ENCODE results near the gene OLFM2.
"Not testable (repeated sequence)": the region's sequence is repeated elsewhere in the genome, so short reads cannot be mapped to it uniquely, and the experiment has no call there.

OLFM2 gene

DNA sequence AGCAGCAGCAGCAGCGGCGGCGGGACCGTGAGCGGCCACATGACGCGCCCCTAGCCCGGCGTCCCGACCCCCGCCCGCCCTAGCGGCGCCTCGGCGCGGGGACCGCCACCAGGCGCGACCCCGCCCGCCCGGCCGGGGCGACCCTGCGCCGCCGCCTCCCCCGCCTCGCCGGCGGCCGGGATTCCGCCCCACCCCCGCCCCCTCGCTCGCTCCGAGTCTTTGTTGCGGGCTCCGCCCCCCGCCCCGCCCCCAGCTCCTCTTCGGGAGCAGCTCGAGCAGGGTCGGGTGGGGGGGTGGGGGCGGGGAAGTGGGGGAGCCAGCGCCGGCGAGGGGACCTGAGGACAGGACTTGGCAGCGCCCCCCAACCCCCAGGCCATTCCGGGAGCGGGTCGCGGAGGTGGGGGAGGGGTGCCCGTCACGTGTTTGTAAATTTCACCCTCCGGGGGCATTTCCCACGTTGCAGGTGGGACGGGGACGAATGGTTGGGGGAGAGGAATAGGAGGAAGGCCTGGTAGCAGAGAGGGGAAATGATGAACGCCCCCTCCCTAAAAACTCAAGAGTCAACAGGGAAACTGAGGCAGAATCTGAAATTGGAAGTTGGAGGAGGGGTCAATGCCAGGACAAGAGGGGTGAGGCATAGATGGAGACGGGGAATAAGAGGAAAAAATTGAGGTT, at the start of gene OLFM2:
OLFM2 (minus strand) TSS at position 190 of the 675 bp plus-strand sequence; CDS start at position 41, 149 bp downstream.
- DNase-seq = peak; percentile 57

DNA sequence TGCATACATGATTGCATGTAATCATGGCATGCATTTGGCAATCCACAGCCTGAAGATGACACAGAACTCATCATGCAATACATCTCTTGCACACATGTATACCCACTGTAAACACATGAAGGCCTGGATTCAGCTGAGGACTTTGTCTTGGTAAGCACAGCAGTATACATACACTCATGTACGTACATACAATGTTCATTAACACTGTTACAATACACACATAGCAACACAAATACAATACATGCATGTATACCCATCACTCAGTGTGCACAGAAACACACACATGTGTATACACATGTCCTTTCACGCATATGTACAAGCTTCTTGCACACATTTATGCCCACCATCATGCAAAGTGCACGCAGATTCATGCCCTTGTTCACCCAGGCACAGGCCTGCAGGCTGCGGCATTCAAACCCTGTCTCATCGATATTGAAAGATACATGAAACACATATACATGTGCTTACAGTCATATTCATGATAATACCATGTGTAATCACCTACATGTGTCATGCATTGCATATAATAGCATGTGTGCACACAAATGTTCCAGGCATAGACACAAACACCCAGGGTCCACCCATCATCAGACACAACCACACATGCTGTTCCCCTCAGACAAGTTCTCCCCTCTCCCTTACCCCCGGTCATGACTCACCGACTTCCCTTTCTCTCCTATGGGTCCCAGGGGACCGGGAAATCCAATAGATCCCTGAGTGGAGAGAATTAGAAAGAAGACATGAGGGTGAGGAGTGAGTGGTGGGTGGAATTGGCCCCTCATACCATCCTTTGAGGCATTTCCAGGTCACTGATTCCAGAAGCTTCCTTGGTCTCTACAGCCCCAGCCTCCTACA, 45.3 kb upstream of the OLFM2 start:
- DNase-seq = no peak

DNA sequence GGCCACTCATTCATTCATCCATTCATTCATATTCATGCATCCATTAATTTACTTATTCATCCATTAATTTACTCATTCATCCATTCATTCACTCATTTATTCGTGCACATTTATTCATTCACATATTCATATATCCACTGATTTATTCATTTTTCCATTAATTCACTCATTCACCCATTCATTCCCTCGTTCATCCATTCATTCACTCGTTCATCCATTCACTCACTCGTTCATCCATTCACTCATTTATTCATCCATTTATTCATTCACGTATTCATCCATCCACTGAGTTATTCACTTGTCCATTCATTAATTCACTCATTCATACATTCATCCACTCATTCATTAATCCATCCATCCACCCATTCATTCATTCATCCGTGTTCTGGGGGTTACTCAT, 35.8 kb upstream of the OLFM2 start:
- DNase-seq = no peak

DNA sequence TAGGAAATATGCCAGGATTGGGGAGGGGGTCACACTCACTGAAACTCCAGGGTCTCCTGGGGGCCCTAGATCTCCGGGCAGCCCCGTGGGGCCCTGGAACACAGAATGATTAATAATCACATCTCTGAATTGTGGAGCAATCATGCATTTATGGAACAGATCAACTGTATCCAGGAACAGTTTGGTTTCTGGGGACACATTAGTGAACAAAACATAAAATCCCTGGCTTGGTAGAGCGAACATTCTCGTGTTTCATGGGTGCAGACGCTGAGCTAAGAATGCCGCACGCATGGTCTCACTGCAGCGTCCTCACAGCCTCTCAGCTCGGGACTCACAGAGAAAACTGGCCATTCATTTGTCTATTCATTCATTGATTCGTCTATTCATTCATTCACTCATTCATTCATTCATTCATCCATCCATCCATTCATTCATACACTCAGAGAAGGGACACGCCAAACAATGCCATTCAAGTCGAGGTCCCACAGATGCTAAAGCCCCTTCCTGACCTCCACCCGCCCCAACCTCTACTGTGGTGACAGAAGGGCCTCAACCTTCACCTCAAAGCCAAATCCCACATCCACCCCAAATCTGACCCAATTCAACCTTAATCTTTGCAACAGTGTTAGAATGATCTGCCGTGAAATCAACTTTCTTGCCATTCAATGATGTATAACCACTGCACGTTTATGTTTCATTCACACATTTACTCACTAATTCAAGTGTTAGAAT, 35.0 kb upstream of the OLFM2 start:
- no peak for DNase-seq

DNA sequence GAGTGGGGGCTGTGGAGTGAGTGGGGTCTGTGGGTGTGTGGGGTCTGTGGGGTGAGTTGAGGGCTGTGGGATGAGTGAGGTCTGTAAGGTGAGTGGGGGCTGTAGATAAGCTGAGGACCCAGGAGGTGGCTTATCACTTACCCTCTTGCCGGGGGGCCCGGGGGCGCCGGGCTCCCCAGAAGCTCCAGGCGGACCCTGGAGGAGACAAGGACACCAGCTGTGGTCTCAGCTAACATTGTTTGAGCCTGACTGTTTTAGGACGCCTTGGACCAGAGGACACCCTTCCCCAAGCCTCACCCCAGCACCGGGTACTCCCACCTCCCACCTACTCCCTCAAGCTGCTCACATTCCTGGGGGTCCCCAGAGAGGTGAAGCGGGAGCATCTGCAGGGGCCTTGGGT, 34.2 kb upstream of the OLFM2 start:
- DNase-seq = no peak

DNA sequence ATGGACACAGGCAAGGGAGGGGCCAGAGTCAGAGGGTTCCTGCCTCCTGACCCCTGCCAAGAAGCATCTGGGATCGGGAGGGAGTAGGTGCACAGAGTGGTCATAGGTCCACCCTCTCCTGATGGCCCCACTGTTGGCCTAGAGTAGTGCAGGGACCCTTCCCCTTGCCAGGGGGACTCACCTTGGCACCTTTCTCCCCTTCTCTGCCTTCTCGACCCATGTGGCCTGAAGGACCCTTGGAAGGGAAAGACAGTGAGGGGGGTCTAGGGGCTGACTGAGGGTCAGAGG, 33.3 kb upstream of the OLFM2 start:
- DNase-seq = no peak

DNA sequence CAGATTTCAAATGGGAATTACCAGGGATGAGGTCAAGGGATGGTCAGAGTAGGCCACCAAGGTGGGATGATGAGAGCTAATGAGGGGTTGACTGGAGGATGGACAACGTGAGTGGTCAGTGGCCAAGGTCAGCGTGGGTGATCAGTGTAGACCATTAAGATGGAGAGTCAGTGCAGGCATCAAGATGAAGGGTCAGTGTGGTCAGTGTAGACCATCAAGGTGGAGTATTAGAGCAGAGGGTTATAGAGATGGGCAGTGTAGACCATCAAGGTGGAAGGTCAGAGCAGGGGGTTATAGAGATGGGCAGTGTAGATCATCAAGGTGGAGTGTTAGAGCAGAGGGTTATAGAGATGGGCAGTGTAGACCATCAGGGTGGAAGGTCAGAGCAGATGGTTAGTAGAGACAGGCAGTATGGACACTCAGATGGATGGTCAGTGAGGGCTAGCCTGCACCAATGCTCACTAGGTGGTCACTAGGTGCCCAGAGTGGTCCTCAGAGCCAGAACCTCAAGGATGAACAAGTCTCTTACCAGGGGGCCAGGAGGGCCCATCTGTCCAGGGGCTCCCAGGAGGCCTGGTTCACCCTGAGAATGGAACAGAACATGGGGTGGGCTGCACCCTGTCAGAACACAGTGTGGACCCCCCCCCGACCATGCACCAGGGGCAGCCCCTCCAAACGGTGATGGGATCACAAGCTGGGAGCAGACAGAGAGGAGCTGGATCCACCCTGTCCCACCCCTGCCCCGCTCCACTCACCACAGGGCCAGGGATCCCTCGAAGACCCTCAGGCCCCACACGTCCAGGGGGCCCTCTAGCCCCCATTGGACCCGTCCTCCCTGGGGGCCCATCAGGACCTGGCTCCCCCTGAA, 32.7 kb upstream of the OLFM2 start:
- DNase-seq = no peak

DNA sequence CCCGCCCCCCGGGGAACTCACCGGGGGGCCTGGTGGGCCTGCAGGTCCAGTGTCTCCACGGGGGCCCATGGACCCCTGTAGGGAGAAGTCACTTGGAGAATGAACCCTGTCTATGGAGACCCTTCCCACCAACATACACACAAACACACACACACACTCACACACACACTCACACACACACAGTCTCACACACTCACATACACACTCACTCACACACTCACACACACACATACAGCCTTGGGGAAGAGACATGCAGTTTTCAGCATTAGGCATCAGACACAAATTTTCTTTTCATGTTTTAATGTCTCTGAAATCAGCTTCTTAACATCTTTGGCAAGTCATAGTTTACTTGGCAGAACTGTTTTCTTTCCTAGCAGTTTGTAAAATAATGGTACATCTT, 31.0 kb upstream of the OLFM2 start:
- DNase-seq = no peak

DNA sequence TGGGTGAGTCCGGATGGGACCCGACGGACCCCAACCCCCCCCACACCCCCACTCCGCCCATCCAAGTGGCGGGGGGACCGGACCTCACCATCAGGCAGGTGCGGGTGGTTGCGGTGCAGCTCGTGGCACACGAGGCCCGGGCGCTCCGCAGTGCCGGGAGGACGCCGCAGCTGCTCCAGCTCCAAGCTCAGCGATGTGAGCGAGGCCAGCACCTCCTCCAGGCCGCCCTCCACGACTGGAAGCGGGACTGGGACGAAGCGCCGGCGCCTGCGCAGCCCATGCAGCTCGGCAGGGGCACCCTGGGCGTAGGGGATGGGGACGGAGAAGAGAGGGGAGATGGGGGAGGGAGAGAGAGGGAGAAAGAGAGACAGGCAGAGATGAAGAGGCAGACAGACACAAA, 30.1 kb upstream of the OLFM2 start:
- no peak for DNase-seq

DNA sequence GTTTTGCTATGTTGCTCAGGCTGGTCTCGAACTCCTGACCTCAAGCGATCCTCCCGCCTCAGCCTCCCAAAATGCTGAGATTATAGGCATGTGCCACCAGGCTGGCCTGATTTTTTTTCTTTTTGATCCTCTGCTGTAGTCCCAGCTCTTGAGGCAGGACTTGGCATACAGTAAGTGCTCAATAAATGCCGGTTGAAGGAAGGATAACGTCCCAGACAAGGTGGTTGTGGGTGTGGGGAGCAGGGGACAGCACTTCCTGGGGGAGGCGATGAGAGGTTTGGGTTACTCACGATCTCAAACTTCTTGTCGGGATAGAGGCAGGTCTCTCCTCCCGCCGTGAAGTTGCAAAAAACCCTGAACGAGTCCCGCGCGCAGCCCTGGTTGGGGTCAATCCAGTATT, 29.7 kb upstream of the OLFM2 start:
- DNase-seq = no peak

DNA sequence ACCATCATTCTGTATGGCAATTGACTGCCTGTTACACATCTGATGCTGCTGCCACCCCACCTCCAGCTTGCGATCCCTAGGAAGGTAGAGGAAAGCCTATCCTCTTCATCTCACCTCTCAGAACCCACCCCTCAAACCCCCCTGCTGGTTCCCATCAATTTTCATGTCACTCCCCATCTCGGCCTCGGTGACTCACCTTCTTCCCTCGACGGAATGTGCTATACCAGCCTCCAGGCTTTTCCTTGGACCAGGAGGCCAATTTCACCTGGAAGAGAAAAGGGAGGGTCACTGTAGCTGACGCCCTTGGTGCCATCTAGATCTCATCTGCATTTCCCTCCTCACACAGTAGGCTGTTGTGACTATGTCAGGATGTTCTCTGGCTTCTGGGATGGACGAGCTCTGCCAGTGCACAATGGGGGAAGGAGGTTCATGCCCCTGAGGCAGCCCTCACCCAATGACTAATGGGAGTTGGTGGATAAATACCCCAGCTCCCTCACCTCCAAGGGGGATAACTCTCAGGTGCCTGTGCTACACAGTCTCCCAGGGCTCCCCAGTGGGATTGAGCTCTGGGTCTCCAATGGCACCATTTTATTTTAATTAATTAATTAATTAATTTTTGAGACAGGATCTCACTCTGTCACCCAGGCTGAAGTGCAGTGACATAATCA, 26.4 kb upstream of the OLFM2 start:
- DNase-seq = no peak

DNA sequence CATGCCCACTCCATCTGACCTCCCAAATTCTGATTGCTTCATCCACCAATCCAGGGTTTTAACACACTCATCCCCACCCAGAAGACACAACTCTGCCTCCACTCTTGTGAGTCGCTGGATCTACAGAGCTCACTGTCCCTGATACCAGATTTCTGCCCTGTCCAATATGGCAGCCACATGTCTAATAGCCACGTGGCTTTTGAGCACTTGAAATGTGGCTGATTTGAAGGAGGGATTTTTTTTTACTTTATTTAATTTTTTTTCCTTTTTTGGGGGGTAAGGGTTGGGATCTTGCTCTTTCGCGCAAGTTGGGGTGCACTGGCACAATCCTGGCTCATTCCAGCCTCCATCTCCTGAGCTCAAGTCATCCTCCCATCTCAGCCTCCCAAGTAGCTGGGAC, 24.8 kb upstream of the OLFM2 start:
- no peak for DNase-seq

DNA sequence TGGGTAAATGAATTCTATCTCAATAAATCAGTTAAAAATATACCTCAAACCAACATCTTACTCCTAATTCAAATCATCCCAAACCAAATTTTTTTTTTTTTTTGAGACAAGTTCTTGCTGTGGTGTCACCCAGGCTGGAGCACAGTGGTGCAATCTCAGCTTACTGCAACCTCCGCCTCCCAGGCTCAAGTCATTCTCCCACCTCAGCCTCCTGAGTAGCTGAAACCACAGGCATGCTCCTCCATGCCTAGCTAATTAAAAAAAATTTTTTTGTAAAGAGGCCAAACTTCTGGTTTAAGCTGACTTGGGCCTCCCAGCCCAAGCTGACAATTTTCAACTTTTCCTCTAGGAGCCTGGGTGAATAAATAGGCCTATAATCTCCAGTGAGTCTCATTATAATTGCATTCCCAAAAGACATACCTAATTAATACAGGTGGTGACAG, 22.1 kb upstream of the OLFM2 start:
- DNase-seq = no peak

DNA sequence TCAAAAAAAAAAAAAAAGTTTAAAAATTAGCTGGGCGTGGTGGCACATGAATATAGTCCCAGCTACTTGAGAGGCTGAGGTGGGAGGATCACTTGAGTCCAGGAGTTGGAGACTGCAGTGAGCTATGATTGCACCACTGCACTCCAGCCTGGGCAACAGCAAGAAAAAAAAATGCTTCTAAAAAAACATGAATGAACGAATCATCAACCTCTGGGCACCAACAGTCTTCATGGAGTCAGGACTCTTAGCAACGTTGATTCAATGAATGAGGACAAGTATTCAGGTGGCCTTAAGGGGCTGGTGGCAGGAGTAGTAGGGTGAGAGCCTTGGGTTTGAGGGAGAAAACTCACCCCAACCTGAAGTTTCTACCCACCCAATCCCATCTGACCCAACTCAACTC, 20.6 kb upstream of the OLFM2 start:
- no peak for DNase-seq

DNA sequence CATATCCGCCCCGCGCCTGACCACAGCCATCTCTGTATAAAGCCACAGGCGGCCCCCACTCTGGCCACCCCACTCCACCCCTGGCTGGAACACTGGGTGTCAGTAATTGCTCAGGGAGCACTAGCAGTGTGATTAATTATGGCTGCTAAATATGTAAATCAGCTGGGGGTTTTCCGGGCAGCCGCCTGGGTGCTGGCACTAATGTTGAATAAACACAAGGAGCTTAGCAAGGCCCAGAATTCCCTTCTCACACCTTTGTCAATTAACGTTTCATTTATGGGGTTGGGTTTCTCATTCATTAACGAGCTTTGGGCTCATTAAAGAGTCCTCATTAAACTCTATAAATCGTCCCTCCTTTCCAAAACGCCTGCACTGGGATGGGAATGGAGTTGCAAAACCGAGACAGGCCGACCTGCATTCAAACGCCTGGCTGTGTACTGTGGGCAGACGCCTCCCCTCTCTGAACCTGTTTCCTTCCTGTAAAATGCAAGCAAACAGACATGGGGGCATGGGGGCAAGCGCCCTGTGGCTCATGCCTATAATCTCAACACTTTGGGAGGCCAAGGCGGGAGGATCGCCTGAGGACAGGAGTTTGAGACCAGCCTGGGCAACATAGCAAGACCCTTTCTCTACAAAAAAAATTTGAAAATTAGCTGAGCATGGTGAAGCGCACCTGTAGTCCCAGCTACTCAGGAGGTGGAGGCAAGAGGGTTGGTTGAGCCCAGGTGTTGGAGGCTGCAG, 17.7 kb upstream of the OLFM2 start:
- DNase-seq = no peak

DNA sequence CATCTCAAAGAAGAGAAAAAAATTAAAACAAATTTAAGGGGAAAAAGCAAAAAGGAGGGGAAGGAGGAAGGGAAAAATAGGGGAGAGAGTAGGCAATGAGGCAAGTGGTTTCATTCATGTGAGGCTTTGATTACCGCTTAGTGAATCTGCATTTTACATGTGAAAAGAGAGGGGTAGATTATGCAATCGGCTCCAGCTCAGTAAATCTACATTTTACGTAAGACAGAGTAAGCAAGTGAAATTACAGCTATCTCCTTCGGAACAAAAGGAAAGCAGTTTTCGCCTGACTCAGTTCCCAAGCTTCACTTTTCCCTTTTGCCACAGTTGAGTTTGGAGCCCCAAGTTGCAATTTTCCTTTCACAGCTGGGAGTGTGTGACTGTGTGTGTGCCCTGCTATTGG, 16.0 kb upstream of the OLFM2 start:
- no peak for DNase-seq

DNA sequence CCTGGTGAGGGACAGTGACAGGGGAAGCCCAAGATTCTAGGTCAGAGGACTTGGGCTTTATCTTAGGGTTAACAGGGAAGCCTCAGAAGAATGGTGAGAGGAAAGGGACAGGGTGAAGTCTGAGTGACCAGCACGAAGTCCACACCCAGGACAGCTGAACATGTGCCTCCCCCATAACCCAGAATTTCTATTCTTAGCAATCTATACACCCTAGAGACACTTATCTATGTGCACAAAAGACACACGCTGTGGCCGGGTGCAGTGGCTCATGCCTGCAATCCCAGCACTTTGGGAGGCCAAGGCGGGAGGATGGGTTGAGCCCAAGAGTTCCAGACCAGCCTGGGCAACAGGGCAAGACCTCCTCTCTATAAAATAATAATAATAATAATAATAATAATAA, 11.1 kb upstream of the OLFM2 start:
- DNase-seq = no peak

DNA sequence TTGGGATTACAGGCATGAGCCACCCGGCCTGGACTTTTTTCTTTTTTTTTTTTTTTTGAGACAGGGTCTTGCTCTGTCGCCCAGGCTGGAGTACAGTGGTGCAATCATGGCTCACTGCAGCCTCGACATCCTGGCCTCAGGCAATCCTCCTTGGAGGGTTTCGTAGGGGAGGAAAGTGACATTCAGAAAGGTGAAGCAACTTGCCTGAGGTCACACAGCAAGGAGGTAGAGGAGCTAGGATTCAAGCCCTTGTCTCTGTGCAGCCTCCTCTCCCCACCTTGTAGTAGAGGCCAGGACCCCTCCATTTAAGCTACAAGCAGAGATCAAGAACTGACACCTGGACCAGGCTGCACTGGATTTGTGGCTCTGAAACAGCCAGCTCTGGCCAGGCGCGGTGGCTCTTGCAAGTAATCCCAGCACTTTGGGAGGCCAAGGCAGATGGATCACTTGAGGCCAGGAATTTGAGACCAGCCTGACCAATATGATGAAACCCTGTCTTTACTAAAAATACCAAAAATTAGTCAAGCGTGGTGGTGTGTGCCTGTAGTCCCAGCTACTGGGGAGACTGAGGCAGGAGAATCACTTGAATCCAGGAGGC, 10.3 kb upstream of the OLFM2 start:
- not testable (repeated sequence) for DNase-seq

DNA sequence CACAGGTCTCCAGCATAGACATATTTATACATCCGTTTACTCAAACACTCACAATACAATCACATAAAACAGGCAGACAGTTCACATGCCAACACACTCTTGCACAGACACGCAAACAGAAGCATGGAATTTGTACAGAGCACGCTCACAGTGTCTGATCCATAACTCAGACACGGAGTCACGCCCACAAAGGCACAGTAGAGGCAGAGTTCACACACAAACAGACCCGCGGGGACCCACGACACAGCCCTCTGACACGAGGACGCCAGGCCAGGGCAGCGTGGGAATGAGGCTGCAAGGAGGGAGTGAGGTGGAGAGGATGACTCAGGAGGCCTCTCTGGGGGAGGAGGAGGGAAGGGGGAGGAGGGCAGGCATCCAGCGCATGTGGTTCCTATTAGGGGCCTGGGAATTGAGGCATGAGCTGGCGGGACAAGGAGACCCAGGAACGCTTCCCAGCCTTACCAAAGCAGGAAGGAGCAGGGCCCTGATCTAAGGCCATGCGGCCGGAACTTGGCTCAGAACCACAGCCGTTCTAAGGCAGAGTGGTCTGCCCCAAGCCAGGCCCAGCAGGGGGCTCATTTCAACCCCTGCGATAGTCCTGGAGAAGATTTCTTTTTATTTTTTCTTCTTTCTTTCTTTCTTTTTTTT, 9.1 kb upstream of the OLFM2 start:
- no peak for DNase-seq

DNA sequence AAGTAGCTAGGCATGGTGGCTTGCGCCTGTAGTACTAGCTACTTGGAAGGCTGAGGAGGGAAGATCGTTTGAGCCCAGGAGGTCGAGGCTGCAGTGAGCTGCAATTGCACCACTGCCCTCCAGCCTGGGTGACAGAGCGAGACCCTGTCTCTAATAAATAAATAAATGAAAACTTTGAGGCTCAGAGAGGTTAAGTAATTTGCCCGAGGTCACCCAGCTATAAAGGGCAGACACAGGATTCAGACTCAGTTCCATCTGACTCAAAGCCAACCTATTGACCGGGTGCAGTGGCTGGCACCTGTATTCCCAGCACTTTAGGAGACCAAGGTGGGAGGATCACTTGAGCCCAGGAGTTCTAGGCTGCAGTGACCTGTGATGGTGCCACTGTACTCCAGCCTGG, 7.4 kb upstream of the OLFM2 start:
- DNase-seq = no peak

DNA sequence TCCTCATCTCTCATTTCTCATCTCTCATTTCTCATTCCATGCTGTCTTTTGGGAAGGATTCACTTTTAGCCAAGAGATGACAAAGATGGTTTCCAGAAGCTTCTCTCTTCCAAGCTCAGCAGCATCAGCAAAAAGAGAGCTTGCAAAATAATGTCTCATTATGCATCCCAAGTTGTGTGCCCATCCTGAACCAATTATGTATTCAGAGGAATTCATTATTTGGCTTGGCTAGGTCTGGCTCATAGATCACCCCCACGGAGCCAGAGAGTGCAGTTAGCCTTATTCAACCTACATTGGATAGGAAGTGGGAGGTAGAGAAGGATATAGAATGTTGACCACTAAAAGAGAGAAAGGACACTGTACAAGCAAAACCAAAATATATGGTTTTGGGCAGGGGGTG, 5.4 kb upstream of the OLFM2 start:
- DNase-seq = no peak
